Heart left ventricle (tissue), 13 donors: ENCODE measurements around the gene IZUMO1R.

Source experiments
- POLR2A ChIP-seq, 2 donors: fragments of 450-650 bp; IDR thresholded peaks; one replicate each; pipeline ENCODE4 v1.6.1; 2017; ENCODE audit warnings: antibody characterized with exemption in 2 of 2, mild to moderate bottlenecking in 2 of 2, moderate library complexity in 2 of 2
- TF ChIP-seq, protein P1 (sequence below), 12 donors: fragments of 200-600 bp; sonication (generic) in 4 of 12; IDR thresholded peaks; one replicate each; pipeline versions ENCODE4 v1.5.0 to v1.8.0; 2018 to 2022; ENCODE audit warnings: antibody characterized with exemption in 12 of 12, mild to moderate bottlenecking in 5 of 12
- donor health status: ischemic (EF 13 %, LVEDD 7.1; RV severe dilation, severe dysfunction).
- donor health status: DM: no; HTN: yes; CAD: no.
- donor health status: DM: no; HTN: no; CAD: no.
- donor health status: ischemic (EF 25% LVEDD 6.9; RV normal size, moderate dysfunction).
- donor health status: ischemic (EF 25% LVEDD 5.7; RV mildly dilated, moderate dysfunction).
- donor health status: ischemic (EF 35%, LVEDD 5.7; RV mildly dilated, moderate dysfunction).
- donor health status: nonischemic (EF 11% LVEDD 7.7; RV severe dilation, severe dysfunction).
- donor health status: DM: yes; HTN: yes; CAD: no.
- donor health status: PGD.
- donor health status: ischemic (EF 29% LVEDD 5.4; RV normal size, mild dysfunction).
- donor health status: nonischemic (EF 23%, LVEDD 6.1; RV moderate dilation, normal function).

DNA sequence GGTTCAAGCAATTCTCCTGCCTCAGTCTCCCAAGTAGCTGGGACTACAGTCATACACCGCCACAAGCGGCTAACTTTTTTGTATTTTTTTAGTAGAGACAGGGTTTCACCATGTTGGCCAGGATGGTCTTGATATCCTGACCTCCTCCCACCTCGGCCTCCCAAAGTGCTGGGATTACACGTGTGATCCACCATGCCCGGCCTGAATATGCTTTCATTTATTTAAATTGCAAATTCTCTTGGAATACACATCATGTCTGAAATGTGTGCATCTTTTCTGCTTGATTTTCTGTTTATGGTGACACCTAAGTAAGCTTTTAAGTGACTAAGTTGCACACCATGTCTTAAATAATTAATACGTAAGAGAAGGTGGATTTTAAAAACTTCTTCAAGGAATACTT, 31.7 kb downstream of the IZUMO1R start:
- TF ChIP-seq, protein P1, sequence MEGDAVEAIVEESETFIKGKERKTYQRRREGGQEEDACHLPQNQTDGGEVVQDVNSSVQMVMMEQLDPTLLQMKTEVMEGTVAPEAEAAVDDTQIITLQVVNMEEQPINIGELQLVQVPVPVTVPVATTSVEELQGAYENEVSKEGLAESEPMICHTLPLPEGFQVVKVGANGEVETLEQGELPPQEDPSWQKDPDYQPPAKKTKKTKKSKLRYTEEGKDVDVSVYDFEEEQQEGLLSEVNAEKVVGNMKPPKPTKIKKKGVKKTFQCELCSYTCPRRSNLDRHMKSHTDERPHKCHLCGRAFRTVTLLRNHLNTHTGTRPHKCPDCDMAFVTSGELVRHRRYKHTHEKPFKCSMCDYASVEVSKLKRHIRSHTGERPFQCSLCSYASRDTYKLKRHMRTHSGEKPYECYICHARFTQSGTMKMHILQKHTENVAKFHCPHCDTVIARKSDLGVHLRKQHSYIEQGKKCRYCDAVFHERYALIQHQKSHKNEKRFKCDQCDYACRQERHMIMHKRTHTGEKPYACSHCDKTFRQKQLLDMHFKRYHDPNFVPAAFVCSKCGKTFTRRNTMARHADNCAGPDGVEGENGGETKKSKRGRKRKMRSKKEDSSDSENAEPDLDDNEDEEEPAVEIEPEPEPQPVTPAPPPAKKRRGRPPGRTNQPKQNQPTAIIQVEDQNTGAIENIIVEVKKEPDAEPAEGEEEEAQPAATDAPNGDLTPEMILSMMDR (IDR thresholded peaks at IDR 0.05), result no peak
- TF ChIP-seq POLR2A (IDR thresholded peaks at IDR 0.05), result no peak
